ENCODE data around the gene GALR3.

GALR3 gene

GRCh38 chr22:37822079-37822833 lies 926 bp upstream of the GALR3 start:
- H3K9me3 ChIP-seq (ENCODE audit: control insufficient read depth in 1 of 2, low read length in 2 of 2): no peaks in the 10 kb centered on the region
- no peak overlapping the region for H3K27ac ChIP-seq (ENCODE audit: low read depth, low read length)
- H3K36me3 ChIP-seq (ENCODE audit: control insufficient read depth in 1 of 2, insufficient read depth in 2 of 2, low read length in 2 of 2): no peaks in the 10 kb centered on the region
- no peak overlapping the region for H3K9ac ChIP-seq (ENCODE audit: low read depth in 1 of 2, low read length in 2 of 2)
- H3K27me3 ChIP-seq (ENCODE audit: control insufficient read depth in 1 of 2, insufficient read depth in 2 of 2, low read length in 2 of 2): peaks cover 9 to 16% of the 10 kb centered on the region in 2 donors
- H3K4me3 ChIP-seq (ENCODE audit: low read depth in 1 of 2, low read length in 2 of 2): no peak overlapping the region
- peaks cover 13 to 17% of the 10 kb centered on the region in 2 donors for H3K4me1 ChIP-seq (ENCODE audit: control insufficient read depth in 1 of 2, insufficient read depth in 2 of 2, low read length in 2 of 2)

- Histone ChIP-seq H3K4me3 (ENCODE audit: low read depth in 1 of 2, low read length in 2 of 2) (peak overlapping the region in 1 of 2 donors; percentile 53), H3K27me3 (ENCODE audit: control insufficient read depth in 1 of 2, insufficient read depth in 2 of 2, low read length in 2 of 2) (peaks cover 9 to 11% of the 10 kb centered on the region in 2 donors), H3K9ac (ENCODE audit: low read depth in 1 of 2, low read length in 2 of 2) (no peak overlapping the region), H3K36me3 (ENCODE audit: control insufficient read depth in 1 of 2, insufficient read depth in 2 of 2, low read length in 2 of 2) (peaks cover 8 to 9% of the 10 kb centered on the region in 2 donors), H3K9me3 (ENCODE audit: control insufficient read depth in 1 of 2, low read length in 2 of 2) (no peaks in the 10 kb centered on the region), H3K4me1 (ENCODE audit: control insufficient read depth in 1 of 2, insufficient read depth in 2 of 2, low read length in 2 of 2) (no peaks in the 10 kb centered on the region), H3K27ac (ENCODE audit: low read depth, low read length) (no peak overlapping the region)
Observed at GRCh38 chr22:37824674-37825641, 1.8 kb downstream of the GALR3 start.

GRCh38 chr22:37827056-37827455 lies 3.9 kb downstream of the GALR3 start:
- no peak overlapping the region for H3K4me3 ChIP-seq (ENCODE audit: low read depth in 1 of 2, low read length in 2 of 2)
- no peak overlapping the region for H3K27ac ChIP-seq (ENCODE audit: low read depth, low read length)
- H3K9me3 ChIP-seq (ENCODE audit: control insufficient read depth in 1 of 2, low read length in 2 of 2): no peaks in the 10 kb centered on the region
- peaks cover 26 to 29% of the 10 kb centered on the region in 2 donors for H3K36me3 ChIP-seq (ENCODE audit: control insufficient read depth in 1 of 2, insufficient read depth in 2 of 2, low read length in 2 of 2)
- no peaks in the 10 kb centered on the region for H3K4me1 ChIP-seq (ENCODE audit: control insufficient read depth in 1 of 2, insufficient read depth in 2 of 2, low read length in 2 of 2)
- H3K9ac ChIP-seq (ENCODE audit: low read depth in 1 of 2, low read length in 2 of 2): no peak overlapping the region
- H3K27me3 ChIP-seq (ENCODE audit: control insufficient read depth in 1 of 2, insufficient read depth in 2 of 2, low read length in 2 of 2): peaks cover 9 to 11% of the 10 kb centered on the region in 2 donors

DNA sequence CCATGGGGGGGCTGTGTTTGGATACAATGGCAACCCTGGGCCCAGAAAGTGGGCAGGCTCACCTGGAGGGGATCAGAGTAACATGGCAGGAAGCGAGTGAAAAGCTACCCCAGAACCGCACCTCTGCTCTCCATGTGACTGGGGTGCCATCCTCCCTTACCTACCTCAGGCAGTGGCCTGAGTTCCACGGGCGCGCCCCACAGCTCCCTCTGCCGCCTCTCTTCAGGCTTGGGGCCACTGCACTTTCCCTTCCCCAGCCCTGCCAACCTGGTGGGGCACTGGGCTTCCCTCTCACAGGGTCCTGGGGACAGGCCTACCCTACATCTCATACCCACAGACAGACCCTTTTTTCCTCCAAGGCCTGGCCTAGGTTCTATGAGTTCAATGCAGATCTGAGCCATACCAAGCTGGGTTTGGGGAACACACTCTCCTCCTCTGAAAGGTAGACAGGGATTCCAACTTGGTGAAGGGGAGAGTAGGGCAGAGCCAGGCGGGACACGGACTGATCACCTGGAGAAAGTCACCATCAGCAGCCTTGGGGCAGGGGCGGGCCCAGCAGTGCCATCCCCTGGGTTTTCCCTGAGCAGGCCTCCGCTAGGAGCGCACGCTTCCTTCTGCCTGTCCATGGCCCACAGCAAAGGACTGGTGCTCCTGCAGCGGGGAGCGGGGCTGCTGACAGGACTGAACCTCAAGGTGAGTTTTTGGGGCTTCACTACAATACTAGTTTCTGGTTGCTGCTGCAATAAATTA lies 7.1 kb downstream of the GALR3 start:
- H3K4me1 ChIP-seq (ENCODE audit: control insufficient read depth in 1 of 2, insufficient read depth in 2 of 2, low read length in 2 of 2): no peaks in the 10 kb centered on the region
- H3K9me3 ChIP-seq (ENCODE audit: control insufficient read depth in 1 of 2, low read length in 2 of 2): no peaks in the 10 kb centered on the region
- no peak overlapping the region for H3K9ac ChIP-seq (ENCODE audit: low read depth in 1 of 2, low read length in 2 of 2)
- peaks cover 47 to 53% of the 10 kb centered on the region in 2 donors for H3K36me3 ChIP-seq (ENCODE audit: control insufficient read depth in 1 of 2, insufficient read depth in 2 of 2, low read length in 2 of 2)
- no peak overlapping the region for H3K4me3 ChIP-seq (ENCODE audit: low read depth in 1 of 2, low read length in 2 of 2)
- no peaks in the 10 kb centered on the region for H3K27me3 ChIP-seq (ENCODE audit: control insufficient read depth in 1 of 2, insufficient read depth in 2 of 2, low read length in 2 of 2)
- H3K27ac ChIP-seq (ENCODE audit: low read depth, low read length): no peak overlapping the region

DNA sequence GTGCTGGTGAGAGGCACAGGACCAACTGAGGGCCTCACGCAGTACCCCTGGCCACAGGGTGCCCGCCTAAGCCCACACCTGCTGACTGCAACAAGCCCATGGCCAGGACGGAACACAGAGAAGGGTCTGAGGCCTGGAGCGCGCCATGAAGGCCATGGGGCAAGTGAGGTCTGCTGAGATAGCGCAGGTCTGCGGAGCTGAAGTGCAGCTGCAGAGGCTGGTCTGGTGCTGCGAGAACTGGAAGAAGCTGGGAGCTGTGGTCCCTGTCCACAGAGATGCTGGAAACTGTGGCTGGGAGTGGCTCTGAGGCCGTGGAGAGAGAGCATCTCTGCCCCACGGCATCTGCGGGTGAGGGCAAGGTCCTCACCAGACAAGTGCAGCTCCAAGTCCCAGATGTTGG lies 8.3 kb downstream of the GALR3 start:
- Histone ChIP-seq H3K27ac (ENCODE audit: low read depth, low read length) (no peak overlapping the region), H3K9ac (ENCODE audit: low read depth in 1 of 2, low read length in 2 of 2) (no peak overlapping the region), H3K4me1 (ENCODE audit: control insufficient read depth in 1 of 2, insufficient read depth in 2 of 2, low read length in 2 of 2) (no peaks in the 10 kb centered on the region), H3K27me3 (ENCODE audit: control insufficient read depth in 1 of 2, insufficient read depth in 2 of 2, low read length in 2 of 2) (no peaks in the 10 kb centered on the region), H3K9me3 (ENCODE audit: control insufficient read depth in 1 of 2, low read length in 2 of 2) (no peaks in the 10 kb centered on the region), H3K4me3 (ENCODE audit: low read depth in 1 of 2, low read length in 2 of 2) (no peak overlapping the region), H3K36me3 (ENCODE audit: control insufficient read depth in 1 of 2, insufficient read depth in 2 of 2, low read length in 2 of 2) (peaks cover 47 to 53% of the 10 kb centered on the region in 2 donors)

DNA sequence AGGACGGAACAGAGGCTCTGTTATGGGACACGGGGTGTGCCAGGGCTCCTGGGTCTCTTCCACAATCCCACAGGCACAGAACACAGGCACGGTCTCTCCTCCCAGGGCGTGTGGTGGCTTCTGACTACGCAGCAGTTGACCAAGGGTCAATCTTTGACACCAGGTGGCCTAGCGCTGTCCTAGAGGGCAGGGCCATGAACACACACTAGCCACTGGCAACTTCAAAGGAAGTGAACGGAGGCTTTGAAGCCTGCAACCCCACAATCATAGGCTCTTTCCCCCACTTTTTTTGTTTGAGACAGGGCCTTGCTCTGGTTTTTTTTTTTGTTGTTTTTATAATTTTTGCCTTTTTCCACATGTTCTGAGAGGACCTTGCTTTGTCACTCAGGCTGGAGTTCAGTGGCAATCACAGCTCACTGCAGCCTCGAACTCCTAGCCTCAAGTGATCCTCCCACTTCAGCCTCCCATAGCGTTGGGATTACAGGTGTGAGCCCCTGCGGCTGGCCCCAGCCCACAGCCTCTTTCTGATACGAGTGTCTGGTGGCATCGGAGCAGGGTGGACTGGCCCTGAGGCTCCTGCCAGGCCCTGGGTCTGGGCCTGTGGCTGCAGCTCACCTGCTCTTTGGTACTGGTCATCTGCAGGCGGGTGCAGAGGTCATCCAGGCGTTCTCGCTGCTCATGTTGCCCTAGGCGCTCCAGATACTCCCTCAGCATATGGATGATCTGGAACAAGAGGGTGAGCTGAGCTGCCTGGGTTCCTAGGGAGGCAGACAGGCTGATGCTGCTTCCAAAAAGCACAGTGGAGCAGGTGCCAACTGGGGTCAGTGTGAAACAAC lies 9.1 kb downstream of the GALR3 start:
- Histone ChIP-seq H3K4me3 (ENCODE audit: low read depth in 1 of 2, low read length in 2 of 2) (no peak overlapping the region), H3K36me3 (ENCODE audit: control insufficient read depth in 1 of 2, insufficient read depth in 2 of 2, low read length in 2 of 2) (peaks cover 49 to 56% of the 10 kb centered on the region in 2 donors), H3K9ac (ENCODE audit: low read depth in 1 of 2, low read length in 2 of 2) (no peak overlapping the region), H3K4me1 (ENCODE audit: control insufficient read depth in 1 of 2, insufficient read depth in 2 of 2, low read length in 2 of 2) (no peaks in the 10 kb centered on the region), H3K27ac (ENCODE audit: low read depth, low read length) (no peak overlapping the region), H3K9me3 (ENCODE audit: control insufficient read depth in 1 of 2, low read length in 2 of 2) (no peaks in the 10 kb centered on the region), H3K27me3 (ENCODE audit: control insufficient read depth in 1 of 2, insufficient read depth in 2 of 2, low read length in 2 of 2) (no peaks in the 10 kb centered on the region)

DNA sequence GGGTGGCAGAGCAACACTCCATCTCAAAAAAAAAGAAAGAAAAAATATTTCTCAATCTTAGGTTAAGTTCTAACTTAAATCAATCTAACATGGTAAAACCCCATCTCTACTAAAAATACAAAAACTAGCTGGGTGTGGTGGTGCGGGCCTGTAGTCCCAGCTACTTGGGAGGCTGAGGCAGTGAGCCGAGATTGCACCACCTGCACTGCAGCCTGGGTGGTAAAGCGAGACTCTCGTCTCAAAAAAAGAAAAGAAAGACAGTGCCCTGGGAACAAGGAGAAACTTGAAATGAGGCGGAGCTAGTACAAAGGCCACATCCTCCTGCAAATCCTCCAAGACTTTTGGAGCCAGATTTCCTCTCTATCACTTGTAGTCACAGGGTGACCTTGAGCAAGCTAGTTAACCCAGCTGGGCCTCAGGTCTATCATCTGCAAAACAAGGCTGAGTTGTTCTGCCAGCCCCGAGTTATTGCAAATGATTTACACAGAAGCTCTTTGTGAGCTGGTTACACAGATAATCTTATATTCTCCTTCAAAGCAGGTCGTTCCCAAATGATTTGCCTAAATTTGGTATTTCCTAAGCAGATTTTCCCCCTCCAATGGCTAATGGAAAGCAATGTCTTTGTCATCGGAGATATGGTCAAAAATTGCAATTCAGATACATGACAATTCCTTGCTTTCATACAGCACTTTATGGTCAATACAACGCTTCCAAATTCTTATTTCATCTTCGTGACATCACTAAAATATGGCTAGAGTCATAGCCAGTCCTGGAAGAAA lies 19.0 kb downstream of the GALR3 start:
- no peak overlapping the region for H3K9ac ChIP-seq (ENCODE audit: low read depth in 1 of 2, low read length in 2 of 2)

DNA sequence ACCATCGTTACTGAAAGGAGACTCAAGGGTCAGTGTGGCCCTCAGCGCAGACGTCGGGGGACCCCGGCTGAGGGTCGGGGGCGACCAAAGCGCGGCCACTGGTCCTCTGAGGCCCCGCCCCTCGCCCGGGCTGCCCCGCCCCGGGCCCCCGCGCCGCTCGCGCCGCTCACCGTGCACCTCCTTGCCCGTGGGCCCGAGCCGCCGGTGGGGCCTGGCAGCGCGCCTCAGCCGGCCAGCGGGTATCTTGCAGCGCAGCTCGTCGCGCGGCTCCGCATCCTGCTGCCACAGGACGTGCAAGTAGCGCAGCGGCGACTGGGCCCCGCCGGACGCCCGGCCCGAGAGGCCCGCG lies 20.5 kb downstream of the GALR3 start:
- H3K9ac ChIP-seq (ENCODE audit: low read depth in 1 of 2, low read length in 2 of 2): peak overlapping the region; percentile 56 to 72
- peaks cover 15 to 20% of the 10 kb centered on the region in 2 donors for H3K4me1 ChIP-seq (ENCODE audit: control insufficient read depth in 1 of 2, insufficient read depth in 2 of 2, low read length in 2 of 2)
- H3K27me3 ChIP-seq (ENCODE audit: control insufficient read depth in 1 of 2, insufficient read depth in 2 of 2, low read length in 2 of 2): no peaks in the 10 kb centered on the region
- peaks cover 4 to 8% of the 10 kb centered on the region in 2 donors for H3K36me3 ChIP-seq (ENCODE audit: control insufficient read depth in 1 of 2, insufficient read depth in 2 of 2, low read length in 2 of 2)
- no peaks in the 10 kb centered on the region for H3K9me3 ChIP-seq (ENCODE audit: control insufficient read depth in 1 of 2, low read length in 2 of 2)
- peak overlapping the region; percentile 85 for H3K4me3 ChIP-seq (ENCODE audit: low read depth in 1 of 2, low read length in 2 of 2)
- peak overlapping the region; percentile 92 for H3K27ac ChIP-seq (ENCODE audit: low read depth, low read length)

More for the DNA sequence above, 19.0 kb downstream of the GALR3 start:
- Histone ChIP-seq H3K4me3 (ENCODE audit: low read depth in 1 of 2, low read length in 2 of 2) (peak overlapping the region; percentile 9 to 23), H3K27ac (ENCODE audit: low read depth, low read length) (no peak overlapping the region), H3K9me3 (ENCODE audit: control insufficient read depth in 1 of 2, low read length in 2 of 2) (no peaks in the 10 kb centered on the region), H3K4me1 (ENCODE audit: control insufficient read depth in 1 of 2, insufficient read depth in 2 of 2, low read length in 2 of 2) (peaks cover 12 to 14% of the 10 kb centered on the region in 2 donors), H3K27me3 (ENCODE audit: control insufficient read depth in 1 of 2, insufficient read depth in 2 of 2, low read length in 2 of 2) (no peaks in the 10 kb centered on the region), H3K36me3 (ENCODE audit: control insufficient read depth in 1 of 2, insufficient read depth in 2 of 2, low read length in 2 of 2) (peaks cover 9 to 22% of the 10 kb centered on the region in 2 donors)

DNA sequence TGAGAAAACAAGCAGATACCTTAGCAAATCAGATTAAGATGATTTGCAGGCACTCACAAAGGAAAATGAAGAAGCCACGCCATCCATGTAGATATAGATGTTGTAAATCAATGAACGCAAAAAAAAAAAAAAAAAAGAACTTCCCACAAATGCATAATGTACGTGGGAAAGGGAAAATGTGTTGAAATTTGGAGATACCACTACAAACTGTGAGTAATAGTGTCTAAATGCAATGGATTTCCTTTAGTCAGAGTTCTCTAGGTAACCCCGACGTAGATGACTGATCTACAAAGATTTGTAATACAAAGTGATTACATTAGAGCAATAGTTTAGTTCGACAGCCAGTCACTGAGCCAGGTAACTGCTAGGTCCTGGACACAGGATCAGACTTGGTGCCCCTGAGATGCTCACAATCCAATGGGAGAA lies 21.7 kb downstream of the GALR3 start:
- Histone ChIP-seq H3K27ac (ENCODE audit: low read depth, low read length) (no peak overlapping the region), H3K27me3 (ENCODE audit: control insufficient read depth in 1 of 2, insufficient read depth in 2 of 2, low read length in 2 of 2) (no peaks in the 10 kb centered on the region), H3K9ac (ENCODE audit: low read depth in 1 of 2, low read length in 2 of 2) (no peak overlapping the region)

More for the DNA sequence above, 21.7 kb downstream of the GALR3 start:
- Histone ChIP-seq H3K36me3 (ENCODE audit: control insufficient read depth in 1 of 2, insufficient read depth in 2 of 2, low read length in 2 of 2) (peaks cover under 1 to 1% of the 10 kb centered on the region in 2 donors), H3K4me1 (ENCODE audit: control insufficient read depth in 1 of 2, insufficient read depth in 2 of 2, low read length in 2 of 2) (peaks cover 17 to 25% of the 10 kb centered on the region in 2 donors), H3K9me3 (ENCODE audit: control insufficient read depth in 1 of 2, low read length in 2 of 2) (no peaks in the 10 kb centered on the region), H3K4me3 (ENCODE audit: low read depth in 1 of 2, low read length in 2 of 2) (peak overlapping the region; percentile 85)
